H1 (cell line): ENCODE measurements around the gene ELP5. TPM values are rescaled to one million over a fixed set of nuclear protein-coding genes. Genes with fewer than 3 reads are reported as not detected.

Source experiments
- CTCF ChIA-PET: fragments of 300-600 bp; sonication (Branson Sonifier 250); formaldehyde crosslinking; loops from one replicate; lab custom pipeline; 2021; ENCODE audit not compliant: partially characterized antibody; lab: Charles Lee
- POLR2A ChIA-PET: fragments of 300-600 bp; sonication (Branson Sonifier 250); formaldehyde crosslinking; loops from one replicate; lab custom pipeline; 2021; ENCODE audit warnings: inconsistent platforms; ENCODE audit not compliant: partially characterized antibody; lab: Charles Lee
- DNase-seq, 2 experiments: peaks; one replicate each; pipeline versions ENCODE4 v3.0.0 to v3.0.0-alpha.2; 2010 to 2022; ENCODE audit warnings: low spot score in 2 of 2, low read depth in 1 of 2, mixed read lengths in 1 of 2
- FAIRE-seq: peaks from 2 replicates; lab custom pipeline; 2011; peaks lifted over from hg19 to GRCh38; lab: Jason Lieb, UNC
- H2AFZ ChIP-seq: 2 replicates; pipeline ENCODE4 v1.8.1; 2012; ENCODE audit warnings: low read length, inconsistent platforms
- H2AK5ac ChIP-seq: 2 replicates; pipeline ENCODE4 v1.6.1; 2013; ENCODE audit warnings: low read depth, low read length
- H2BK120ac ChIP-seq: replicated peaks from 2 replicates; pipeline ENCODE3; 2013; ENCODE audit warnings: low read depth, low read length, inconsistent platforms
- H2BK12ac ChIP-seq: 2 replicates; pipeline ENCODE4 v1.6.1; 2013; ENCODE audit warnings: low read depth, low read length
- H2BK15ac ChIP-seq: 2 replicates; pipeline ENCODE4 v1.6.1; 2013; ENCODE audit warnings: low read length
- H2BK20ac ChIP-seq: 2 replicates; pipeline ENCODE4 v1.6.1; 2013; ENCODE audit warnings: low read length
- H2BK5ac ChIP-seq: 2 replicates; pipeline ENCODE4 v1.6.1; 2013; ENCODE audit warnings: low read depth, low read length
- H3K14ac ChIP-seq: 2 replicates; pipeline ENCODE4 v1.6.1; 2013; ENCODE audit warnings: inconsistent platforms; ENCODE audit not compliant: insufficient read length
- H3K18ac ChIP-seq: 2 replicates; pipeline ENCODE4 v1.6.1; 2013; ENCODE audit warnings: low read length; ENCODE audit errors: extremely low read depth
- H3K23ac ChIP-seq: 2 replicates; pipeline ENCODE4 v1.6.1; 2013; ENCODE audit warnings: inconsistent platforms; ENCODE audit not compliant: insufficient read length
- H3K23me2 ChIP-seq: 2 replicates; pipeline ENCODE4 v1.6.1; 2013; ENCODE audit warnings: low read depth, low read length
- H3K27ac ChIP-seq: 2 replicates; pipeline ENCODE4 v1.6.1; 2011; ENCODE audit warnings: low read depth, low read length, inconsistent platforms
- H3K27me3 ChIP-seq, 4 experiments: replicated peaks in 1 of 4; 1 replicate in 1 of 4; 2 replicates in 3 of 4; pipeline versions ENCODE4 v1.6.1 to v1.8.1; 2011 to 2013; ENCODE audit warnings: low read length in 3 of 4, mild to moderate bottlenecking in 3 of 4, inconsistent platforms in 2 of 4, mixed read lengths in 2 of 4, moderate library complexity in 1 of 4; ENCODE audit not compliant: control insufficient read depth in 3 of 4, insufficient read depth in 3 of 4; ENCODE audit errors: extremely low read depth in 1 of 4
- H3K36me3 ChIP-seq, 4 experiments: 2 replicates each; pipeline versions ENCODE4 v1.6.1 to v1.8.1; 2011 to 2013; ENCODE audit warnings: mild to moderate bottlenecking in 4 of 4, low read length in 3 of 4, moderate library complexity in 2 of 4, control low read depth in 1 of 4, inconsistent platforms in 1 of 4; ENCODE audit not compliant: insufficient read depth in 4 of 4, control insufficient read depth in 2 of 4
- H3K4ac ChIP-seq: replicated peaks from 2 replicates; pipeline ENCODE3; 2013; ENCODE audit warnings: low read length, low read depth, mixed read lengths, inconsistent platforms; ENCODE audit not compliant: insufficient read length
- H3K4me1 ChIP-seq, 4 experiments: replicated peaks in 1 of 4; 1 replicate in 1 of 4; 2 replicates in 3 of 4; pipeline versions ENCODE4 v1.6.1 to v1.8.1; 2011 to 2013; ENCODE audit warnings: low read length in 3 of 4, inconsistent platforms in 2 of 4, mixed read lengths in 1 of 4; ENCODE audit not compliant: insufficient read depth in 4 of 4, control insufficient read depth in 3 of 4
- H3K4me2 ChIP-seq, 2 experiments: 2 replicates each; pipeline versions ENCODE4 v1.6.1 to v1.8.1; 2011 to 2013; ENCODE audit warnings: low read depth in 2 of 2, low read length in 2 of 2, control low read depth in 1 of 2, inconsistent platforms in 1 of 2, mild to moderate bottlenecking in 1 of 2; ENCODE audit not compliant: insufficient read depth in 1 of 2
- H3K4me3 ChIP-seq, 4 experiments: fragments of 200-600, 300-600 bp in 1 of 4; sonication (generic), shearing (Covaris generic), sonication (Bioruptor Twin) in 1 of 4; 2 replicates each; pipeline versions ENCODE4 v1.5.1 to v1.8.1; 2011 to 2016; ENCODE audit warnings: low read length in 4 of 4, low read depth in 3 of 4, control low read depth in 2 of 4, inconsistent platforms in 2 of 4, mild to moderate bottlenecking in 2 of 4, mixed read lengths in 1 of 4, moderate library complexity in 1 of 4; ENCODE audit not compliant: insufficient read depth in 2 of 4; ENCODE audit errors: extremely low read depth in 1 of 4
- H3K56ac ChIP-seq: replicated peaks from 2 replicates; pipeline ENCODE3; 2013; ENCODE audit warnings: low read depth, mild to moderate bottlenecking, mixed read lengths, low read length, inconsistent platforms; ENCODE audit not compliant: insufficient read length
- H3K79me1 ChIP-seq: 2 replicates; pipeline ENCODE4 v1.6.1; 2013; ENCODE audit warnings: low read depth, low read length, control low read depth
- H3K79me2 ChIP-seq, 2 experiments: 2 replicates each; pipeline versions ENCODE4 v1.6.1 to v1.8.1; 2012 to 2013; ENCODE audit warnings: low read length in 2 of 2, mild to moderate bottlenecking in 2 of 2, inconsistent platforms in 1 of 2; ENCODE audit not compliant: insufficient read depth in 2 of 2, control insufficient read depth in 1 of 2
- H3K9ac ChIP-seq, 4 experiments: replicated peaks in 1 of 4; 1 replicate in 1 of 4; 2 replicates in 3 of 4; pipeline versions ENCODE4 v1.6.1 to v1.8.1; 2011 to 2013; ENCODE audit warnings: low read depth in 3 of 4, low read length in 3 of 4, control low read depth in 2 of 4, mild to moderate bottlenecking in 2 of 4, moderate library complexity in 2 of 4, inconsistent platforms in 1 of 4; ENCODE audit errors: extremely low read depth in 1 of 4
- H3K9me3 ChIP-seq, 2 experiments: 2 replicates each; pipeline versions ENCODE4 v1.6.1 to v1.8.1; 2012 to 2013; ENCODE audit warnings: mild to moderate bottlenecking in 2 of 2, moderate library complexity in 2 of 2, control low read depth in 1 of 2, inconsistent platforms in 1 of 2, low read depth in 1 of 2, low read length in 1 of 2, mixed read lengths in 1 of 2; ENCODE audit not compliant: insufficient read depth in 2 of 2
- H4K20me1 ChIP-seq, 2 experiments: replicated peaks in 1 of 2; 2 replicates each; pipeline versions ENCODE3 to v1.8.1; 2011 to 2013; ENCODE audit warnings: inconsistent platforms in 2 of 2, low read length in 2 of 2, mild to moderate bottlenecking in 1 of 2; ENCODE audit not compliant: insufficient read depth in 2 of 2, control insufficient read depth in 1 of 2
- H4K5ac ChIP-seq: 2 replicates; pipeline ENCODE4 v1.6.1; 2013; ENCODE audit warnings: low read length, low read depth, mixed read lengths, inconsistent platforms; ENCODE audit not compliant: insufficient read length
- H4K8ac ChIP-seq: 2 replicates; pipeline ENCODE4 v1.8.0; 2013; ENCODE audit warnings: mild to moderate bottlenecking, moderate library complexity, low read length, inconsistent platforms; ENCODE audit not compliant: insufficient read depth; ENCODE audit errors: extremely low read depth
- H4K91ac ChIP-seq: replicated peaks from 2 replicates; pipeline ENCODE3; 2013; ENCODE audit warnings: low read length, mixed read lengths, inconsistent platforms; ENCODE audit not compliant: insufficient read length
- CHD2 ChIP-seq: IDR thresholded peaks from 2 replicates; pipeline ENCODE4 v1.6.1; 2012; ENCODE audit warnings: low read length, improper control_type of control experiment
- HDAC6 ChIP-seq: IDR thresholded peaks from one replicate; pipeline ENCODE4 v1.7.1; 2012; ENCODE audit warnings: low read depth, mild to moderate bottlenecking, inconsistent platforms, low read length, moderate library complexity
- MAFK ChIP-seq: IDR thresholded peaks from 2 replicates; pipeline ENCODE4 v1.6.1; 2012; ENCODE audit warnings: low read depth, mild to moderate bottlenecking, improper control_type of control experiment, low read length
- PHF8 ChIP-seq: fragments of 200-600 bp; sonication (generic); conservative IDR thresholded peaks from 2 replicates; pipeline ENCODE4 v1.7.1; 2012; ENCODE audit warnings: low read depth, mild to moderate bottlenecking, inconsistent platforms, low read length, moderate library complexity
- RBBP5 ChIP-seq: IDR thresholded peaks from 2 replicates; pipeline ENCODE4 v1.7.1; 2012; ENCODE audit warnings: low read depth, mild to moderate bottlenecking, inconsistent platforms, low read length, moderate library complexity, borderline replicate concordance
- SIRT6 ChIP-seq: IDR thresholded peaks from one replicate; pipeline ENCODE4 v1.7.1; 2012; ENCODE audit warnings: low read length, inconsistent platforms
- SP1 ChIP-seq: IDR thresholded peaks from 2 replicates; pipeline ENCODE4 v1.6.1; 2011; ENCODE audit warnings: low read depth, low read length
- SUZ12 ChIP-seq: fragments of 200-600 bp; sonication (generic); IDR thresholded peaks from 2 replicates; pipeline ENCODE4 v1.6.1; 2012; ENCODE audit warnings: mild to moderate bottlenecking, inconsistent platforms, low read length, moderate library complexity, mixed read lengths
- TAF7 ChIP-seq: optimal IDR thresholded peaks from 2 replicates; pipeline ENCODE3; 2011; ENCODE audit warnings: low read depth, mild to moderate bottlenecking, inconsistent platforms, low read length, moderate library complexity, borderline replicate concordance
- TCF12 ChIP-seq: IDR thresholded peaks from 2 replicates; pipeline ENCODE4 v1.6.1; 2011; ENCODE audit warnings: low read depth, mild to moderate bottlenecking, low read length
- TEAD4 ChIP-seq: IDR thresholded peaks from 2 replicates; pipeline ENCODE4 v1.6.1; 2012; ENCODE audit warnings: low read depth, low read length, inconsistent platforms, mixed read lengths
- YY1 ChIP-seq: IDR thresholded peaks from 2 replicates; pipeline ENCODE4 v1.6.1; 2011; ENCODE audit warnings: low read depth, mild to moderate bottlenecking, low read length
- WGBS, 2 experiments: shearing (Covaris generic) in 1 of 2; methylation state at CpG; one replicate each; pipeline versions ENCODE4 v1.1.6 to v1.1.7; 2013 to 2015; ENCODE audit warnings: low lambda C conversion rate in 2 of 2, mixed read lengths in 2 of 2, inconsistent platforms in 1 of 2, low coverage in 1 of 2, missing lambda C conversion rate in 1 of 2; ENCODE audit not compliant: insufficient replicate concordance in 2 of 2, insufficient coverage in 1 of 2, insufficient read length in 1 of 2; ENCODE audit errors: extremely low coverage in 1 of 2, missing lambda C conversion rate in 1 of 2; 5-methylcytosine and 5-hydroxymethylcytosine counted together
- polyA plus RNA-seq, 7 experiments: library from polyadenylated mRNA; depleted of rRNA in 3 of 7; stranded (reverse) in 5 of 7; unstranded in 2 of 7; fragments of >200 nt in 5 of 7; fragments of 200-250 nt in 2 of 7; gene quantifications; 1 replicate in 5 of 7; 2 replicates in 1 of 7; 4 replicates in 1 of 7; pipeline versions ENCODE4 v1.2.1 to v1.2.3, GENCODE V29; 2011 to 2013; ENCODE audit warnings: missing spikeins in 2 of 7, mixed read lengths in 2 of 7
- total RNA-seq: library from RNA; stranded (reverse); fragmentation: NEBNext Ultra II Directional; extraction: Animal tissue kit (Norgen Biotek cat#: 25700); gene quantifications from 2 replicates; pipeline ENCODE4 v1.2.1, GENCODE V29; 2021

ELP5 gene
- total and polyA plus RNA-seq, 2 of the 8 experiments (the other 6 are each of a cell fraction or from before 2014, with no cell fraction given), result 75.4 to 107 TPM

GRCh38 chr17:7232114-7232513, 19.9 kb upstream of the ELP5 start:
- FAIRE-seq, result no peak
- H3K4me3 ChIP-seq, result 0 out of 8 replicates have a peak overlapping the region, but pooled peaks of 1 of the 4 experiments have one; percentile 14

More at GRCh38 chr17:7232114-7232513, 19.9 kb upstream of the ELP5 start:
- POLR2A ChIA-PET, result interaction anchor here (0.9 to 19.7 kb wide), 6 partner anchors 10 to 105 kb away, joined by 3 to 386 read pairs (median 4); partner anchors contain the start of genes ACADVL, ACAP1 and DLG4
- Histone ChIP-seq H3K23ac (no peak overlapping the region), H2BK120ac (no peak overlapping the region), H4K20me1 (peaks cover 17 to 46% of the 10 kb centered on the region in 2 experiments), H3K27me3 (no peaks in the 10 kb centered on the region), H3K36me3 (peaks cover 27 to 50% (median 47%) of the 10 kb centered on the region in 4 experiments), H2AFZ (no peak overlapping the region), H3K4me1 (peaks cover 0 to 10% (median 2%) of the 10 kb centered on the region in 4 experiments; a peak in 5 of 7 replicates), H3K4me2 (peak overlapping the region in 1 of 2 experiments; percentile 56; a peak in 2 of 4 replicates), H4K91ac (no peak overlapping the region), H3K56ac (no peak overlapping the region), H4K8ac (no peak overlapping the region), H2BK12ac (no peak overlapping the region), H2BK5ac (no peak overlapping the region), H2AK5ac (no peak overlapping the region), H2BK15ac (no peak overlapping the region), H3K9me3 (no peaks in the 10 kb centered on the region), H3K27ac (no peak overlapping the region), H3K79me1 (peaks cover 10% of the 10 kb centered on the region), H3K23me2 (no peaks in the 10 kb centered on the region), H4K5ac (no peak overlapping the region), H3K18ac (no peak overlapping the region), H3K4ac (no peak overlapping the region), H3K14ac (no peak overlapping the region), H2BK20ac (no peak overlapping the region), H3K79me2 (peaks cover 13 to 55% of the 10 kb centered on the region in 2 experiments), H3K9ac (no peak overlapping the region; a peak in 1 of 7 replicates)
- WGBS, 2 experiments, result 88% methylated on average over 5 of the region's 5 CpGs; no CpG with 5 or more reads in 1 of the 2 experiments
- DNase-seq, result no peak
- TF ChIP-seq TAF7 (no peak), SUZ12 (no peak), TCF12 (no peak), PHF8 (no peak), SP1 (no peak), TEAD4 (no peak), MAFK (no peak), HDAC6 (no peak), YY1 (no peak), RBBP5 (no peak), CHD2 (no peak), SIRT6 (no peak)
- CTCF ChIA-PET, result interaction anchor here (4.0 kb wide), 1 partner anchor 12 kb away, joined by 24 read pairs; the partner anchor contains the start of genes ACADVL and DLG4
